MCF 10A (cell line): Measurements from ENCODE around the gene PTPRN2. TPM values are rescaled to one million over a fixed set of nuclear protein-coding genes. Genes with fewer than 3 reads are reported as not detected.

Source experiments
- BruUV-seq: library from RNA; stranded (reverse); fragments of 400-500 nt; replicated peaks from 2 replicates; lab custom pipeline; 2021; lab: Mats Ljungman, UMichigan
- CTCF ChIA-PET: fragments of 300-600 bp; sonication (Branson Sonifier 250); formaldehyde crosslinking; extraction: SDS; loops from one replicate; lab custom pipeline; 2021; ENCODE audit warnings: antibody characterized with exemption, inconsistent platforms; lab: Yijun Ruan, JAX
- POLR2A ChIA-PET: fragments of 300-600, 350-650 bp; sonication (Branson Sonifier 250); formaldehyde crosslinking; extraction: SDS; loops from one replicate; lab custom pipeline; 2020; ENCODE audit warnings: antibody characterized with exemption, inconsistent platforms; lab: Yijun Ruan, JAX
- DNase-seq: peaks from one replicate; pipeline ENCODE4 v3.0.0-alpha.2; 2018; ENCODE audit not compliant: unreplicated experiment
- H3K27ac Mint-ChIP-seq: one replicate; pipeline ENCODE4 v1.8.0; 2022; ENCODE audit warnings: mild to moderate bottlenecking, low read depth, mixed read lengths; ENCODE audit not compliant: unreplicated experiment
- H3K27me3 Mint-ChIP-seq: one replicate; pipeline ENCODE4 v1.8.0; 2022; ENCODE audit warnings: mixed read lengths; ENCODE audit not compliant: insufficient read depth, unreplicated experiment
- H3K36me3 Mint-ChIP-seq: one replicate; pipeline ENCODE4 v1.8.0; 2022; ENCODE audit warnings: mild to moderate bottlenecking, moderate library complexity, mixed read lengths; ENCODE audit not compliant: insufficient read depth, unreplicated experiment
- H3K4me1 Mint-ChIP-seq: one replicate; pipeline ENCODE4 v1.8.0; 2022; ENCODE audit warnings: mixed read lengths; ENCODE audit not compliant: insufficient read depth, unreplicated experiment
- H3K4me3 Mint-ChIP-seq: one replicate; pipeline ENCODE4 v1.8.0; 2022; ENCODE audit warnings: mild to moderate bottlenecking, moderate library complexity, mixed read lengths; ENCODE audit not compliant: unreplicated experiment
- H3K9me3 Mint-ChIP-seq: one replicate; pipeline ENCODE4 v1.8.0; 2022; ENCODE audit warnings: mixed read lengths; ENCODE audit not compliant: unreplicated experiment
- CTCF ChIP-seq: fragments of 200-600 bp; IDR thresholded peaks from one replicate; pipeline ENCODE4 v1.8.0; 2022; ENCODE audit warnings: antibody characterized with exemption, mild to moderate bottlenecking; ENCODE audit not compliant: unreplicated experiment
- intact Hi-C: fragments of 100-400 bp; cut with micrococcal nuclease; formaldehyde crosslinking; loops from 2 replicates; pipeline ENCODE4 v1.14.1; 2022
- total RNA-seq: library from RNA; stranded (reverse); gene quantifications from 2 replicates; pipeline ENCODE4 v1.2.3, GENCODE V29; 2022

Gene PTPRN2
- total RNA-seq, 1 experiment from 2014 or later: 4.5 TPM

- H3K36me3 Mint-ChIP-seq: peaks cover 13% of the 10 kb centered on the region
- intact Hi-C loops: no loop called here
- TF ChIP-seq CTCF: no peak
- no peak overlapping the region for H3K4me3 Mint-ChIP-seq
- ChIA-PET CTCF (no interaction called here), POLR2A (no interaction called here)
- H3K4me1 Mint-ChIP-seq: no peaks in the 10 kb centered on the region
- H3K9me3 Mint-ChIP-seq: no peaks in the 10 kb centered on the region
- no peak overlapping the region for H3K27ac Mint-ChIP-seq
- DNase-seq: peak; percentile 33
- no peaks in the 10 kb centered on the region for H3K27me3 Mint-ChIP-seq
- BruUV-seq: no TSS peak
Observed at GRCh38 chr7:158602905-158603772, 15.5 kb upstream of the PTPRN2 start.

- Mint-ChIP-seq H3K36me3 (peaks cover 12% of the 10 kb centered on the region), H3K27ac (no peak overlapping the region), H3K27me3 (no peaks in the 10 kb centered on the region), H3K4me1 (no peaks in the 10 kb centered on the region), H3K9me3 (no peaks in the 10 kb centered on the region), H3K4me3 (no peak overlapping the region)
- CTCF ChIA-PET: no interaction called here
- no peak for TF ChIP-seq CTCF
- DNase-seq: no peak
- intact Hi-C loops: no loop called here
- POLR2A ChIA-PET: interaction anchor here (0.5 kb wide), 1 partner anchor 62 kb away, joined by 3 read pairs; no protein-coding TSS in a partner anchor
- BruUV-seq: no TSS peak
Observed at GRCh38 chr7:158602041-158602440, 14.4 kb upstream of the PTPRN2 start.

- intact Hi-C loops: no loop called here
- ChIA-PET POLR2A (interaction anchor here (0.7 kb wide), 1 partner anchor 139 kb away, joined by 3 read pairs; no protein-coding TSS in a partner anchor), CTCF (no interaction called here)
- no peak for TF ChIP-seq CTCF
- Mint-ChIP-seq H3K9me3 (no peaks in the 10 kb centered on the region), H3K4me3 (no peak overlapping the region), H3K27me3 (no peaks in the 10 kb centered on the region), H3K36me3 (peaks cover 6% of the 10 kb centered on the region), H3K4me1 (no peaks in the 10 kb centered on the region), H3K27ac (no peak overlapping the region)
- no TSS peak for BruUV-seq
- DNase-seq: no peak
Observed at GRCh38 chr7:158601090-158601489, 13.5 kb upstream of the PTPRN2 start.

GRCh38 chr7:158596745-158597144 lies 9.1 kb upstream of the PTPRN2 start:
- BruUV-seq: no TSS peak
- Mint-ChIP-seq H3K4me1 (no peaks in the 10 kb centered on the region), H3K9me3 (no peaks in the 10 kb centered on the region), H3K4me3 (no peak overlapping the region), H3K27ac (no peak overlapping the region), H3K36me3 (peaks cover 6% of the 10 kb centered on the region), H3K27me3 (no peaks in the 10 kb centered on the region)
- intact Hi-C loops: no loop called here
- no peak for DNase-seq
- no peak for TF ChIP-seq CTCF
- POLR2A ChIA-PET: no interaction called here
- CTCF ChIA-PET: interaction anchor here (0.7 kb wide), 1 partner anchor 169 kb away, joined by 3 read pairs; no protein-coding TSS in a partner anchor
